Activated CD8-positive, alpha-beta memory T cell treated with anti-CD3 and anti-CD28 coated beads, Interleukin-2, amount 50 U/mL, for 24 hours (primary cell): ENCODE results near the gene REXO1.
"Not testable (repeated sequence)": the region's sequence is repeated elsewhere in the genome, so short reads cannot be mapped to it uniquely, and the experiment has no call there.

Source experiments
- DNase-seq: peaks from one replicate; pipeline ENCODE4 v3.0.0-alpha.2; 2020; ENCODE audit errors: extremely low read depth

The REXO1 gene

GRCh38 chr19:1848399-1849131 lies at the start of gene REXO1:
Gene REXO1, minus strand, starts transcription at chr19:1848483. Its CDS starts 125 bp downstream, at chr19:1848358.
- DNase-seq = peak; percentile 93

GRCh38 chr19:1896508-1896907 lies 48.2 kb upstream of the REXO1 start:
- no peak for DNase-seq

GRCh38 chr19:1893791-1894190 lies 45.5 kb upstream of the REXO1 start:
- no peak for DNase-seq

GRCh38 chr19:1889907-1890306 lies 41.6 kb upstream of the REXO1 start:
- no peak for DNase-seq

- DNase-seq = no peak
Measured at GRCh38 chr19:1888385-1888784, 40.1 kb upstream of the REXO1 start.

GRCh38 chr19:1886360-1886759 lies 38.1 kb upstream of the REXO1 start:
- DNase-seq = not testable (repeated sequence)

- DNase-seq = peak; percentile 86
Measured at GRCh38 chr19:1885398-1886119, 37.3 kb upstream of the REXO1 start, which contains the start of gene ABHD17A. Gene ABHD17A, minus strand, starts transcription at chr19:1885496. Its CDS starts 3,930 bp downstream, at chr19:1881566.

GRCh38 chr19:1884719-1885334 lies 36.5 kb upstream of the REXO1 start:
- DNase-seq = no peak

- no peak for DNase-seq
Measured at GRCh38 chr19:1884291-1884718, 36.0 kb upstream of the REXO1 start.

- DNase-seq = no peak
Measured at GRCh38 chr19:1883784-1884183, 35.5 kb upstream of the REXO1 start.

GRCh38 chr19:1882786-1883692 lies 34.8 kb upstream of the REXO1 start:
- DNase-seq = no peak

- DNase-seq = no peak
Measured at GRCh38 chr19:1882089-1882785, 34.0 kb upstream of the REXO1 start.

- DNase-seq = not testable (repeated sequence)
Measured at GRCh38 chr19:1881393-1882088, 33.3 kb upstream of the REXO1 start.

GRCh38 chr19:1880611-1881392 lies 32.5 kb upstream of the REXO1 start:
- no peak for DNase-seq

GRCh38 chr19:1879982-1880381 lies 31.7 kb upstream of the REXO1 start:
- not testable (repeated sequence) for DNase-seq

GRCh38 chr19:1878583-1878982 lies 30.3 kb upstream of the REXO1 start:
- DNase-seq = not testable (repeated sequence)

- not testable (repeated sequence) for DNase-seq
Measured at GRCh38 chr19:1877280-1877660, 29.0 kb upstream of the REXO1 start.

- not testable (repeated sequence) for DNase-seq
Measured at GRCh38 chr19:1876496-1877279, 28.4 kb upstream of the REXO1 start.
